Caco-2 (cell line): ENCODE results near the gene BICDL2. TPM values are rescaled to one million over a fixed set of nuclear protein-coding genes. Genes with fewer than 3 reads are reported as not detected.

Source experiments
- BruUV-seq: library from RNA; stranded (reverse); fragments of 400-500 nt; replicated peaks from 2 replicates; lab custom pipeline; 2021; lab: Mats Ljungman, UMichigan
- CTCF ChIA-PET: fragments of 300-600 bp; sonication (Branson Sonifier 250); formaldehyde crosslinking; loops from one replicate; lab custom pipeline; 2022; ENCODE audit warnings: antibody characterized with exemption; lab: Charles Lee
- POLR2A ChIA-PET: fragments of 300-600 bp; sonication (Branson Sonifier 250); formaldehyde crosslinking; loops from one replicate; lab custom pipeline; 2022; ENCODE audit warnings: antibody characterized with exemption; lab: Charles Lee
- DNase-seq, 2 experiments: peaks; one replicate each; pipeline versions ENCODE4 v3.0.0 to v3.0.0-alpha.2; 2020 to 2022
- H3K27me3 ChIP-seq: replicated peaks from 2 replicates; pipeline ENCODE4 v1.6.0; 2011; ENCODE audit warnings: low read length; ENCODE audit not compliant: control insufficient read depth, insufficient read depth
- H3K36me3 ChIP-seq: 2 replicates; pipeline ENCODE4 v1.5.1; 2011; ENCODE audit warnings: low read length; ENCODE audit not compliant: control insufficient read depth, insufficient read depth
- H3K4me1 ChIP-seq: fragments of 250-450 bp; sonication (Bioruptor Pico); 2 replicates; pipeline ENCODE4 v1.5.1; 2020; ENCODE audit warnings: mild to moderate bottlenecking
- H3K4me3 ChIP-seq: 2 replicates; pipeline ENCODE4 v1.5.1; 2011; ENCODE audit warnings: low read depth, mild to moderate bottlenecking, control low read depth, low read length
- H3K9me3 ChIP-seq: fragments of 250-450 bp; sonication (Bioruptor Pico); 2 replicates; pipeline ENCODE4 v1.5.1; 2020; ENCODE audit warnings: mild to moderate bottlenecking, moderate library complexity
- H3K27ac Mint-ChIP-seq: one replicate; pipeline ENCODE4 v1.8.0; 2022; ENCODE audit warnings: mixed read lengths; ENCODE audit not compliant: unreplicated experiment
- H3K27me3 Mint-ChIP-seq: one replicate; pipeline ENCODE4 v1.8.0; 2022; ENCODE audit warnings: mixed read lengths; ENCODE audit not compliant: insufficient read depth, unreplicated experiment
- H3K36me3 Mint-ChIP-seq: one replicate; pipeline ENCODE4 v1.8.0; 2022; ENCODE audit warnings: mild to moderate bottlenecking, mixed read lengths; ENCODE audit not compliant: insufficient read depth, unreplicated experiment
- H3K4me1 Mint-ChIP-seq: one replicate; pipeline ENCODE4 v1.8.0; 2022; ENCODE audit warnings: low read depth, mixed read lengths; ENCODE audit not compliant: unreplicated experiment
- H3K4me3 Mint-ChIP-seq: one replicate; pipeline ENCODE4 v1.8.0; 2022; ENCODE audit warnings: mild to moderate bottlenecking, moderate library complexity, mixed read lengths; ENCODE audit not compliant: unreplicated experiment
- H3K9me3 Mint-ChIP-seq: one replicate; pipeline ENCODE4 v1.8.0; 2022; ENCODE audit warnings: mixed read lengths; ENCODE audit not compliant: unreplicated experiment
- intact Hi-C: fragments of 100-400 bp; cut with micrococcal nuclease; formaldehyde crosslinking; loops from one replicate; pipeline ENCODE4 v1.10.0; 2022; ENCODE audit not compliant: unreplicated experiment
- total RNA-seq: library from RNA; stranded (reverse); gene quantifications from 2 replicates; pipeline ENCODE4 v1.2.3, GENCODE V29; 2022
- TF ChIP-seq, protein P1 (sequence below), 2 experiments: fragments of 200-600 bp in 1 of 2; IDR thresholded peaks; 1 replicate in 1 of 2; 2 replicates in 1 of 2; pipeline versions ENCODE4 v1.5.1 to v1.8.0; 2011 to 2022; ENCODE audit warnings: antibody characterized with exemption in 1 of 2, control low read depth in 1 of 2, inconsistent platforms in 1 of 2, low read depth in 1 of 2, low read length in 1 of 2, mild to moderate bottlenecking in 1 of 2, moderate library complexity in 1 of 2; ENCODE audit not compliant: insufficient read depth in 1 of 2, severe bottlenecking in 1 of 2, unreplicated experiment in 1 of 2

BICDL2 gene
- total RNA-seq, 1 experiment from 2014 or later, result 10.6 TPM

DNA sequence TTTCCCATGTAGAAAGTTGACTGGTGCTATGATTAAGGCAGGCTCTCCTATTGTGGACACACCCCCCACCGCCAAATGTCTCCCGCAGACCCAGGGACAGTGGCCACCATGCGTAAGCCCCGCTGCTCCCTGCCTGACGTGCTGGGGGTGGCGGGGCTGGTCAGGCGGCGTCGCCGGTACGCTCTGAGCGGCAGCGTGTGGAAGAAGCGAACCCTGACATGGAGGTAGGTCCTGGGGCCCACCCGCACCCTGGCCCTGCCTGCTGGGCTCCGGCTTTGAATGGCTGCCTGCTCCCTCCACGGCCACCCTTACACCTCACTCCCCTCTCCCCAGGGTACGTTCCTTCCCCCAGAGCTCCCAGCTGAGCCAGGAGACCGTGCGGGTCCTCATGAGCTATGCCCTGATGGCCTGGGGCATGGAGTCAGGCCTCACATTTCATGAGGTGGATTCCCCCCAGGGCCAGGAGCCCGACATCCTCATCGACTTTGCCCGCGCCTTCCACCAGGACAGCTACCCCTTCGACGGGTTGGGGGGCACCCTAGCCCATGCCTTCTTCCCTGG lies 13.3 kb upstream of the BICDL2 start:
- Mint-ChIP-seq H3K36me3 (no peaks in the 10 kb centered on the region), H3K4me1 (no peaks in the 10 kb centered on the region), H3K27me3 (no peaks in the 10 kb centered on the region), H3K4me3 (no peak overlapping the region), H3K27ac (no peak overlapping the region), H3K9me3 (no peaks in the 10 kb centered on the region)
- ChIA-PET CTCF (no interaction called here), POLR2A (no interaction called here)
- Histone ChIP-seq H3K36me3 (no peaks in the 10 kb centered on the region), H3K27me3 (no peaks in the 10 kb centered on the region; the same call in 1 of the 2 replicates), H3K9me3 (no peaks in the 10 kb centered on the region), H3K4me1 (no peaks in the 10 kb centered on the region), H3K4me3 (no peak overlapping the region)
- intact Hi-C loops, result no loop called here
- DNase-seq, result no peak
- no TSS peak for BruUV-seq
- TF ChIP-seq, protein P1, sequence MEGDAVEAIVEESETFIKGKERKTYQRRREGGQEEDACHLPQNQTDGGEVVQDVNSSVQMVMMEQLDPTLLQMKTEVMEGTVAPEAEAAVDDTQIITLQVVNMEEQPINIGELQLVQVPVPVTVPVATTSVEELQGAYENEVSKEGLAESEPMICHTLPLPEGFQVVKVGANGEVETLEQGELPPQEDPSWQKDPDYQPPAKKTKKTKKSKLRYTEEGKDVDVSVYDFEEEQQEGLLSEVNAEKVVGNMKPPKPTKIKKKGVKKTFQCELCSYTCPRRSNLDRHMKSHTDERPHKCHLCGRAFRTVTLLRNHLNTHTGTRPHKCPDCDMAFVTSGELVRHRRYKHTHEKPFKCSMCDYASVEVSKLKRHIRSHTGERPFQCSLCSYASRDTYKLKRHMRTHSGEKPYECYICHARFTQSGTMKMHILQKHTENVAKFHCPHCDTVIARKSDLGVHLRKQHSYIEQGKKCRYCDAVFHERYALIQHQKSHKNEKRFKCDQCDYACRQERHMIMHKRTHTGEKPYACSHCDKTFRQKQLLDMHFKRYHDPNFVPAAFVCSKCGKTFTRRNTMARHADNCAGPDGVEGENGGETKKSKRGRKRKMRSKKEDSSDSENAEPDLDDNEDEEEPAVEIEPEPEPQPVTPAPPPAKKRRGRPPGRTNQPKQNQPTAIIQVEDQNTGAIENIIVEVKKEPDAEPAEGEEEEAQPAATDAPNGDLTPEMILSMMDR (IDR thresholded peaks at IDR 0.05; ENCODE audit: insufficient read depth in 1 of 2, low read depth in 1 of 2, low read length in 1 of 2, severe bottlenecking in 1 of 2, unreplicated experiment in 1 of 2), result no peak

DNA sequence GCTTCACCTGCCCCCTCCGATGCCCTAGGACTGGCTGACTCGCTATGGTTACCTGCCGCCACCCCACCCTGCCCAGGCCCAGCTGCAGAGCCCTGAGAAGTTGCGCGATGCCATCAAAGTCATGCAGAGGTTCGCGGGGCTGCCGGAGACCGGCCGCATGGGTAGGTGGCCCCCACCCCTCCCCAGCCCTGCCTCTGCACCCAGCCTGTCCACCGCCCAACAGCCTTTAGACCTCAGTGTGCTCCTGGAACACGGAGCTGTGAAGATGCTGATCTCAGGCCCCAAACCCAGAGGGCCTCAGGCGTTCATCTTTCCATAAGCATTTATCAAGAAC lies 10.6 kb upstream of the BICDL2 start:
- TF ChIP-seq, protein P1 (IDR thresholded peaks at IDR 0.05; ENCODE audit: insufficient read depth in 1 of 2, low read depth in 1 of 2, low read length in 1 of 2, severe bottlenecking in 1 of 2, unreplicated experiment in 1 of 2), result no peak
- no peaks in the 10 kb centered on the region for H3K36me3 Mint-ChIP-seq
- DNase-seq, result no peak
- H3K27ac Mint-ChIP-seq, result no peak overlapping the region
- H3K4me3 ChIP-seq, result no peak overlapping the region
- BruUV-seq, result no TSS peak
- H3K4me1 ChIP-seq, result no peaks in the 10 kb centered on the region
- no peaks in the 10 kb centered on the region; the same call in 1 of the 2 replicates for H3K27me3 ChIP-seq
- CTCF ChIA-PET, result interaction anchor here (0.8 to 2.7 kb wide), 4 partner anchors 11 to 82 kb away, joined by 4 to 18 read pairs (median 10); no protein-coding TSS in a partner anchor
- no peaks in the 10 kb centered on the region for H3K4me1 Mint-ChIP-seq
- H3K9me3 ChIP-seq, result no peaks in the 10 kb centered on the region
- intact Hi-C loops, result no loop called here
- H3K27me3 Mint-ChIP-seq, result peaks cover 4% of the 10 kb centered on the region
- POLR2A ChIA-PET, result no interaction called here
- peak overlapping the region; percentile 61 for H3K4me3 Mint-ChIP-seq
- H3K9me3 Mint-ChIP-seq, result no peaks in the 10 kb centered on the region
- no peaks in the 10 kb centered on the region for H3K36me3 ChIP-seq

DNA sequence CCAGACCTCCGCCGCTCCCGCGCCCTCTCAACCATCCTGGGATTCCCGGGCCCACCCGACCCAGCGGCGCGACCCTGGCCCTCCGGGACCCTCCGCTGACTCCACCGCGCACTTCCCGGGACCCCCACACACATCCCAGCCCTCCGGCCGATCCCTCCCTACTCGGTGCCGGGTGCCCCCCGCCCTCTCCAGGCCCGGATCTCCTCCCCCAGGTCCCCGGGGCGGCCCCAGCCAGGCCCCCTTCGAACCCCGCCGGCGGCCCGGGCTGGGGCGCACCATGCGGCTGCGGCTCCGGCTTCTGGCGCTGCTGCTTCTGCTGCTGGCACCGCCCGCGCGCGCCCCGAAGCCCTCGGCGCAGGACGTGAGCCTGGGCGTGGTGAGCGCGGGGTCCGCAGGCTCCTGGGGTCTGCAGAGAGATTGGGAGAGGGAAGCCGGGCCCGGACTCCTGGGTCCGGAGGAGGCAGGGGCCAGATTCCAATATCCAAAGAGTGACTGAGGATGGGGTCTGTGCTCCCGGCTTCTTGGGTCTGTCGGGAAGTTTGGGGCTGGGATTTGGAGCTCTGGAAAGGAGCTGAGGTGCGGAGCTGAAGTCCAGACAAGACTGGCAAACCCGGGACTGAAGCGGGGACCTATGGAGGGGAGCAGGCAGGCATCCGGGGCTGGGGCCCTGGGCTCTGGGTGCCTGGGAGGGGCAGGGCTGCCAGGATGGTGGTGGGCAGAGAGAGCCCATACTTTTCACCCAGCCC lies 10.1 kb upstream of the BICDL2 start:
- no peaks in the 10 kb centered on the region for H3K4me1 ChIP-seq
- ChIA-PET CTCF (interaction anchor here (0.8 to 2.7 kb wide), 3 partner anchors 11 to 19 kb away, joined by 4 to 18 read pairs (median 17); no protein-coding TSS in a partner anchor), POLR2A (no interaction called here)
- Mint-ChIP-seq H3K9me3 (no peaks in the 10 kb centered on the region), H3K36me3 (no peaks in the 10 kb centered on the region), H3K27ac (no peak overlapping the region), H3K27me3 (peaks cover 4% of the 10 kb centered on the region), H3K4me1 (no peaks in the 10 kb centered on the region), H3K4me3 (peak overlapping the region; percentile 61)
- no peaks in the 10 kb centered on the region for H3K9me3 ChIP-seq
- DNase-seq, result no peak
- no TSS peak for BruUV-seq
- TF ChIP-seq, protein P1 (IDR thresholded peaks at IDR 0.05; ENCODE audit: insufficient read depth in 1 of 2, low read depth in 1 of 2, low read length in 1 of 2, severe bottlenecking in 1 of 2, unreplicated experiment in 1 of 2), result no peak
- intact Hi-C loops, result no loop called here
- H3K36me3 ChIP-seq, result no peaks in the 10 kb centered on the region
- no peak overlapping the region for H3K4me3 ChIP-seq
- no peaks in the 10 kb centered on the region; the same call in 1 of the 2 replicates for H3K27me3 ChIP-seq
